ENCODE data around the gene CFDP1.

CFDP1 gene

GRCh38 chr16:75362846-75363245 is 70.5 kb downstream of the CFDP1 start:
- no peak for DNase-seq

- no peak for DNase-seq
These were observed 71.4 kb downstream of the CFDP1 start for GRCh38 chr16:75361936-75362335.

- DNase-seq, result no peak
These were observed 79.1 kb downstream of the CFDP1 start for GRCh38 chr16:75354170-75354569.

- DNase-seq, result no peak
These were observed 82.1 kb downstream of the CFDP1 start for GRCh38 chr16:75351183-75351582.

GRCh38 chr16:75345711-75346110 is 87.6 kb downstream of the CFDP1 start:
- DNase-seq, result no peak

GRCh38 chr16:75343941-75344340 is 89.4 kb downstream of the CFDP1 start:
- DNase-seq, result no peak

GRCh38 chr16:75343286-75343685 is 90.0 kb downstream of the CFDP1 start:
- DNase-seq, result no peak

- DNase-seq, result no peak
These were observed 90.9 kb downstream of the CFDP1 start for GRCh38 chr16:75342308-75342811.

- DNase-seq, result no peak
These were observed 91.6 kb downstream of the CFDP1 start for GRCh38 chr16:75341564-75342307.

- DNase-seq, result no peak
These were observed 92.4 kb downstream of the CFDP1 start for GRCh38 chr16:75340741-75341491.

- DNase-seq, result no peak
These were observed 95.9 kb downstream of the CFDP1 start for GRCh38 chr16:75337430-75337829.

- no peak for DNase-seq
These were observed 96.8 kb downstream of the CFDP1 start for GRCh38 chr16:75336521-75336920.

GRCh38 chr16:75333721-75334163 is 99.6 kb downstream of the CFDP1 start:
- DNase-seq, result no peak

GRCh38 chr16:75329943-75330342 is 103.4 kb downstream of the CFDP1 start:
- DNase-seq, result no peak

GRCh38 chr16:75326333-75326732 is 107.0 kb downstream of the CFDP1 start:
- no peak for DNase-seq

GRCh38 chr16:75323933-75324332 is 109.4 kb downstream of the CFDP1 start:
- DNase-seq, result no peak

GRCh38 chr16:75323198-75323597 is 110.1 kb downstream of the CFDP1 start:
- DNase-seq, result no peak

GRCh38 chr16:75322740-75323139 is 110.6 kb downstream of the CFDP1 start:
- DNase-seq, result no peak

- no peak for DNase-seq
These were observed 112.9 kb downstream of the CFDP1 start for GRCh38 chr16:75320435-75320834.

GRCh38 chr16:75319513-75320411 is 113.5 kb downstream of the CFDP1 start:
- no peak for DNase-seq

GRCh38 chr16:75318737-75319136 is 114.6 kb downstream of the CFDP1 start:
- DNase-seq, result no peak

- no peak for DNase-seq
These were observed 115.8 kb downstream of the CFDP1 start for GRCh38 chr16:75317532-75317931.

- DNase-seq, result no peak
These were observed 116.2 kb downstream of the CFDP1 start for GRCh38 chr16:75317101-75317522.

Data from CD4-positive, alpha-beta T cell treated with Interleukin-15 for 1 hour (primary cell).